GM21447 (cell line): ENCODE measurements around the gene ZYX.
"Not testable (repeated sequence)": the region's sequence is repeated elsewhere in the genome, so short reads cannot be mapped to it uniquely, and the experiment has no call there.

Experiments
- ATAC-seq: cut with Tn5 transposase; IDR thresholded peaks from one replicate; pipeline ENCODE4 v1.9.1; 2021; ENCODE audit not compliant: unreplicated experiment

ZYX gene

GRCh38 chr7:143416565-143417149 is 35.5 kb downstream of the ZYX start:
- no peak for ATAC-seq

GRCh38 chr7:143417734-143418383 is 36.7 kb downstream of the ZYX start:
- ATAC-seq: no peak

GRCh38 chr7:143418681-143419458 is 37.7 kb downstream of the ZYX start:
- no peak for ATAC-seq

GRCh38 chr7:143419880-143420279 is 38.7 kb downstream of the ZYX start:
- no peak for ATAC-seq

- not testable (repeated sequence) for ATAC-seq
Measured at GRCh38 chr7:143420624-143421023, 39.5 kb downstream of the ZYX start.

- ATAC-seq: no peak
Measured at GRCh38 chr7:143422033-143422432, 40.9 kb downstream of the ZYX start.

- ATAC-seq: not testable (repeated sequence)
Measured at GRCh38 chr7:143424476-143424875, 43.3 kb downstream of the ZYX start.

GRCh38 chr7:143426479-143427142 is 45.5 kb downstream of the ZYX start:
- no peak for ATAC-seq

GRCh38 chr7:143429770-143430698 is 48.9 kb downstream of the ZYX start:
- no peak for ATAC-seq

- no peak for ATAC-seq
Measured at GRCh38 chr7:143431109-143431508, 50.0 kb downstream of the ZYX start.

GRCh38 chr7:143433759-143434158 is 52.6 kb downstream of the ZYX start:
- ATAC-seq: no peak

- ATAC-seq: no peak
Measured at GRCh38 chr7:143434660-143435059, 53.5 kb downstream of the ZYX start.

- ATAC-seq: no peak
Measured at GRCh38 chr7:143435266-143435665, 54.1 kb downstream of the ZYX start.

GRCh38 chr7:143436325-143436946 is 55.3 kb downstream of the ZYX start:
- peak; percentile 82 for ATAC-seq

- ATAC-seq: peak; percentile 47
Measured at GRCh38 chr7:143437578-143437977, 56.4 kb downstream of the ZYX start.

GRCh38 chr7:143439866-143440265 is 58.7 kb downstream of the ZYX start:
- no peak for ATAC-seq
